ENCODE data around the gene GTPBP2. TPM values are rescaled to one million over a fixed set of nuclear protein-coding genes. Genes with fewer than 3 reads are reported as not detected.

GTPBP2 gene
- total and polyA plus RNA-seq, 2 experiments from 2014 or later, result 15.9 to 80.7 TPM

DNA sequence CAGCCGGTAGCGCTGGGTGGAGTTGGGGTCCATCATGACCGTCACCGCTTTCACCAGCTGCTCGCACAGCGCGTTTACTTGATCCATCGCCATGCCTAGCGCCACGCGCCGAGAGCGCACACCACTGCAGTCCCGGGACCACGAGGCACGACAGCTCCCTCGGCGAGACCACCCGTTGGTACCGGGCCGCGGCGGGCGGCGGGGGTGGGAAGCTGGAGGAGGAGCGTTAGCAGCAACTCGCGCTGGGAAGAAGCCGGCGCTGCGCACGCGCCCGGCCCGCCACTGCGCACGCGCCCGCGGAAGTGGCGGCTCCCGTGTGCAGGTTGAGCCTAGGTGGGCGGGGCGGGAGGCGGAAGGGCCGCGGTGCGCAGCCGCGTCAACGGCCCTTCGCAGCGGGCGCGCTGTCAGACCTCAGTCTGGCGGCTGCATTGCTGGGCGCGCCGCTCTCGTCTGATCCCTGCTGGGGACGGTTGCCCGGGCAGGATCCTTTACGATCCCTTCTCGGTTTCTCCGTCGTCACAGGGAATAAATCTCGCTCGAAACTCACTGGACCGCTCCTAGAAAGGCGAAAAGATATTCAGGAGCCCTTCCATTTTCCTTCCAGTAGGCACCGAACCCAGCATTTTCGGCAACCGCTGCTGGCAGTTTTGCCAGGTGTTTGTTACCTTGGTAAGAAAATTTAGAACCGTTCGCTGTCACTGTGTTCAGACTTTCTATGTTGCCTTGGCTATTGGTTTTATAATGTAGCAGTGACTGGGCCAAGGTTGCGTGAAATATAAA, 53.1 kb downstream of the GTPBP2 start, which contains the start of the genes POLH and XPO5:
Gene POLH (plus strand): TSS at position 414 of the 780 bp plus-strand sequence. CDS start 6,135 bp downstream, outside the sequence.
Gene XPO5 (minus strand): TSS at position 267 of the 780 bp plus-strand sequence. CDS start 174 bp downstream, at position 93.
- DNase-seq, result peak; percentile 98
- Histone ChIP-seq H3K4me1 (ENCODE audit: insufficient read depth) (peaks cover 20% of the 10 kb centered on the region), H2AFZ (peak within 1 kb of the TSS; percentile 90), H4K20me1 (ENCODE audit: insufficient read depth) (no peaks in the 10 kb centered on the region), H3F3A (ENCODE audit: insufficient read depth) (peaks cover 22% of the 10 kb centered on the region), H3K4me2 (ENCODE audit: unreplicated experiment) (peak within 1 kb of the TSS; percentile 98), H3K27ac (peak within 1 kb of the TSS; percentile 71), H3K79me2 (ENCODE audit: insufficient read depth) (peaks cover 82% of the 10 kb centered on the region), H3K27me3 (replicated peaks; ENCODE audit: insufficient read depth) (no peaks in the 10 kb centered on the region), H3K4me3 (peak within 1 kb of the TSS; percentile 98), H3K9me3 (ENCODE audit: low read depth) (no peaks in the 10 kb centered on the region), H3K9ac (peak within 1 kb of the TSS; percentile 89), H3K9me2 (ENCODE audit: insufficient read depth) (no peaks in the 10 kb centered on the region), H3K36me3 (ENCODE audit: low read depth) (peaks cover 19% of the 10 kb centered on the region)
- in situ Hi-C loops (cut with MboI), result no loop called here
- 1 to 2% methylated on average over 49 to 64 of the region's 76 CpGs for WGBS, 2 experiments (ENCODE audit: low coverage in 1 of 2, low lambda C conversion rate in 2 of 2, missing lambda C conversion rate in 2 of 2)
- TF ChIP-seq EZH2phosphoT487 (IDR thresholded peaks at IDR 0.05; ENCODE audit: insufficient read depth, low read depth), result no peak
- TF ChIP-seq EZH2 (IDR thresholded peaks at IDR 0.05; ENCODE audit: insufficient read depth, poor library complexity, severe bottlenecking), result no peak

DNA sequence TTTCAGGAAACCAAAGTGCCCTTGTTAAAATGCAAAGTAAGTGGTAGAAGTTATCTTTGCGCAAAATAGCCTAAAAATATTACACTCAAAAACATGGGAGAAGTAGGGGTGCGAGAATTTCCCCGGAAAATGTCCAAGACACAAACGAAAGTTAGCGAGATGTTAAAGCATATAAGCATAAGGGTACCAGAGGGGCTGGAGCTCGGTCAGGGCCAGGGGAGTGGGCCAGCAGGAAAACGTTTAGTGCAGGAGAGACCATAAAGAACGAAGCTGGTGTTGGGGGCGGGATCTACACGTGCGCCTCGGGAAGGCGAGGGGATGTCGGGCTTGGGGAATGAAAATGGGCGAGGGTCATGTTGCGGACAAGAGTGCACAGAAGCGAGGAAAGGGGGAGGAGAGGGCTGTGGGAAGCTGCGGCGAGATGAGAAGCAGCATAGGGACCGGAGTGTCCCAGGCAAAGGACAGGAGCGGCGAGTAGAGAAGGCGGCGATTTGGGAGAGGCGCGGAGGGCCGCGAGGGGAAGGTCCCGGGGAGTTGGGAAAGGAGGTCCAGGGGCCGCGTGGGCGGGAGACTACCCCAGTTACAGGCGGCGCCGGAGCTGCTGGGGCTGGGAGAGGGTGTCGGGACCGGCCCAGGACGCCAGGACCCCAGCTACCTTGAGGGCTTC, 53.8 kb downstream of the GTPBP2 start:
- no peak for TF ChIP-seq EZH2phosphoT487 (IDR thresholded peaks at IDR 0.05; ENCODE audit: insufficient read depth, low read depth)
- no peak for TF ChIP-seq EZH2 (IDR thresholded peaks at IDR 0.05; ENCODE audit: insufficient read depth, poor library complexity, severe bottlenecking)
- Histone ChIP-seq H3K79me2 (ENCODE audit: insufficient read depth) (peaks cover 82% of the 10 kb centered on the region), H3K4me1 (ENCODE audit: insufficient read depth) (peaks cover 20% of the 10 kb centered on the region), H3K36me3 (ENCODE audit: low read depth) (peaks cover 27% of the 10 kb centered on the region), H3K9ac (peak overlapping the region; percentile 89), H3K27me3 (replicated peaks; ENCODE audit: insufficient read depth) (no peaks in the 10 kb centered on the region), H3K27ac (peak overlapping the region; percentile 26), H2AFZ (peak overlapping the region; percentile 90), H3K9me3 (ENCODE audit: low read depth) (no peaks in the 10 kb centered on the region), H4K20me1 (ENCODE audit: insufficient read depth) (no peaks in the 10 kb centered on the region), H3K9me2 (ENCODE audit: insufficient read depth) (no peaks in the 10 kb centered on the region), H3K4me2 (ENCODE audit: unreplicated experiment) (peak overlapping the region; percentile 98), H3K4me3 (peak overlapping the region; percentile 98), H3F3A (ENCODE audit: insufficient read depth) (peaks cover 22% of the 10 kb centered on the region)
- whole genome bisulfite sequencing, 2 experiments (ENCODE audit: low coverage in 1 of 2, low lambda C conversion rate in 2 of 2, missing lambda C conversion rate in 2 of 2), result 0 to 1% methylated on average over 28 to 38 of the region's 38 CpGs
- DNase-seq, result peak; percentile 70
- in situ Hi-C loops (cut with MboI), result no loop called here

DNA sequence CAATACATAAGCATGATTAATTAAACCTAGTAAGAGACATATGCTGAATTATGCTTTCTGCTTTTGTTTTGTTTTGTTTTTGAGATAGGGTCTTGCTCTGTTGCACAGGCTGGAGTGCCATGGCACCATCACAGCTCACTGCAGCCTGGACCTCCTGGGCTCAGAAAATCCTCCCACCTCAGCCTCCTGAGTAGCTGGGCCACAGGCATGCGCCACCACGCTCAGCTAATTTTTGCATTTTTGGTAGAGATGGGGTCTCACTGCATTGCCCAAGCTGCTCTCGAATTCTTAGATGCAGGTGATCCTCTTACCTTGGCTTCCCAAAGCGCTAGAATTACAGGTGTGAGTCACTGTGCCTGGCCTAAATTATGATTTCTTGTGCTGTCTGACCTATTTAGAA, 57.0 kb downstream of the GTPBP2 start:
- no peak for DNase-seq
- H3K9me2 ChIP-seq (ENCODE audit: insufficient read depth), result no peaks in the 10 kb centered on the region
- H3F3A ChIP-seq (ENCODE audit: insufficient read depth), result 0 out of 2 replicates have a peak, but pooled peaks cover 6% of the 10 kb centered on the region
- no peak overlapping the region for H3K4me2 ChIP-seq (ENCODE audit: unreplicated experiment)
- H3K36me3 ChIP-seq (ENCODE audit: low read depth), result peaks cover 47% of the 10 kb centered on the region
- H3K4me3 ChIP-seq, result no peak overlapping the region
- no peak overlapping the region for H3K27ac ChIP-seq
- WGBS, 2 experiments (ENCODE audit: low coverage in 1 of 2, low lambda C conversion rate in 2 of 2, missing lambda C conversion rate in 2 of 2), result 96 to 98% methylated on average over 4 of the region's 4 CpGs
- H3K4me1 ChIP-seq (ENCODE audit: insufficient read depth), result peaks cover 4% of the 10 kb centered on the region; the same call in 1 of the 2 replicates
- no peaks in the 10 kb centered on the region for H4K20me1 ChIP-seq (ENCODE audit: insufficient read depth)
- no peak overlapping the region for H2AFZ ChIP-seq
- H3K27me3 ChIP-seq (replicated peaks; ENCODE audit: insufficient read depth), result no peaks in the 10 kb centered on the region
- in situ Hi-C loops (cut with MboI), result no loop called here
- no peak for TF ChIP-seq EZH2phosphoT487 (IDR thresholded peaks at IDR 0.05; ENCODE audit: insufficient read depth, low read depth)
- no peak for TF ChIP-seq EZH2 (IDR thresholded peaks at IDR 0.05; ENCODE audit: insufficient read depth, poor library complexity, severe bottlenecking)
- peaks cover 55% of the 10 kb centered on the region for H3K79me2 ChIP-seq (ENCODE audit: insufficient read depth)
- H3K9me3 ChIP-seq (ENCODE audit: low read depth), result no peaks in the 10 kb centered on the region
- no peak overlapping the region for H3K9ac ChIP-seq

DNA sequence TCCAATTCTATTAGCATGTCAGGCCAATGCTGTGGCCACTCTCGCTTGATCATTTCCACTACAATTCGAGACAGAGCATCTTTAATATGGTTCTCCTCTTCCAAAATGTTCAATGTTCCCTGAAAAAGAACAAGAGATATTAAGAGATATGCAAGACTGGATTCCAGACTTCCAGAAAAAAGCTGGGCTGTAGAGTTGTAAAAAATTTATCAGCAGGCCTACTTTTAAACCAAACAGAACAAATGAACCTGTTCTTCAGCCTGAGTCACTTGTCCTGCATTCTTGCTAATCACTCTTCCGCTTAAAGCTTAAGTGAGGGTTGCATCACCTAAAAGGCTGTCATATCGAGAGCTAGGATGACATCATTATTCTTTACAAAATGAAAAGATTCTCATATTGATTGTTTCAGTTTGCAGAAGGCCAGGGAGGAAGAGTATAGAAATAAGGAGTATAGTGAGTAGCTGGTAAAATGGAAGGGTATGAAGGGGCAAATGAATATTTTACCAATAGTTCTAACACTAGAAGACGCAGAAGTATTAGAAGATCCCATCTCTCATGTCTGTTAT, 58.1 kb downstream of the GTPBP2 start:
- no peaks in the 10 kb centered on the region for H3K9me3 ChIP-seq (ENCODE audit: low read depth)
- no peak overlapping the region for H3K9ac ChIP-seq
- no peaks in the 10 kb centered on the region for H4K20me1 ChIP-seq (ENCODE audit: insufficient read depth)
- H3K4me1 ChIP-seq (ENCODE audit: insufficient read depth), result peaks cover 4% of the 10 kb centered on the region; the same call in 1 of the 2 replicates
- TF ChIP-seq EZH2phosphoT487 (IDR thresholded peaks at IDR 0.05; ENCODE audit: insufficient read depth, low read depth), result no peak
- no peak for TF ChIP-seq EZH2 (IDR thresholded peaks at IDR 0.05; ENCODE audit: insufficient read depth, poor library complexity, severe bottlenecking)
- peak; percentile 20 for DNase-seq
- H2AFZ ChIP-seq, result no peak overlapping the region
- H3K9me2 ChIP-seq (ENCODE audit: insufficient read depth), result no peaks in the 10 kb centered on the region
- no peaks in the 10 kb centered on the region for H3K27me3 ChIP-seq (replicated peaks; ENCODE audit: insufficient read depth)
- peaks cover 45% of the 10 kb centered on the region for H3K79me2 ChIP-seq (ENCODE audit: insufficient read depth)
- in situ Hi-C loops (cut with MboI), result no loop called here
- no peak overlapping the region for H3K27ac ChIP-seq
- H3K4me2 ChIP-seq (ENCODE audit: unreplicated experiment), result no peak overlapping the region
- 91 to 95% methylated on average over 5 of the region's 5 CpGs for WGBS, 2 experiments (ENCODE audit: low coverage in 1 of 2, low lambda C conversion rate in 2 of 2, missing lambda C conversion rate in 2 of 2)
- no peak overlapping the region for H3K4me3 ChIP-seq
- H3F3A ChIP-seq (ENCODE audit: insufficient read depth), result no peaks in the 10 kb centered on the region
- H3K36me3 ChIP-seq (ENCODE audit: low read depth), result peaks cover 56% of the 10 kb centered on the region

Other genes with a start within 250 kb of the GTPBP2 start
- gene ABCC10, start 201.7 kb downstream of the GTPBP2 start, total RNA-seq (2014; rRNA removed; shearing (Covaris generic)), result 18.2 and 21.3 TPM in 2 replicates
- gene ABCC10, start 201.7 kb downstream of the GTPBP2 start, polyA plus RNA-seq (2016; fragmentation: Nextera tagmentation; extraction: Ambion mirVana), result 20.0 and 21.0 TPM in 2 replicates
- 0.51 and 0.76 TPM in 2 replicates for gene DLK2, start 173.7 kb downstream of the GTPBP2 start, total RNA-seq (2014; rRNA removed; shearing (Covaris generic))
- 0.66 and 1.4 TPM in 2 replicates for gene DLK2, start 173.7 kb downstream of the GTPBP2 start, polyA plus RNA-seq (2016; fragmentation: Nextera tagmentation; extraction: Ambion mirVana)
- gene TJAP1, start 151.7 kb downstream of the GTPBP2 start, total RNA-seq (2014; rRNA removed; shearing (Covaris generic)), result 17.7 and 32.9 TPM in 2 replicates
- 12.7 and 16.0 TPM in 2 replicates for gene TJAP1, start 151.7 kb downstream of the GTPBP2 start, polyA plus RNA-seq (2016; fragmentation: Nextera tagmentation; extraction: Ambion mirVana)
- gene LRRC73, start 118.9 kb downstream of the GTPBP2 start, total RNA-seq (2014; rRNA removed; shearing (Covaris generic)), result 0.89 and 1.6 TPM in 2 replicates
- 0.41 and 1.0 TPM in 2 replicates for gene LRRC73, start 118.9 kb downstream of the GTPBP2 start, polyA plus RNA-seq (2016; fragmentation: Nextera tagmentation; extraction: Ambion mirVana)
- 252 and 263 TPM in 2 replicates for gene YIPF3, start 112.3 kb downstream of the GTPBP2 start, total RNA-seq (2014; rRNA removed; shearing (Covaris generic))
- 190 and 196 TPM in 2 replicates for gene YIPF3, start 112.3 kb downstream of the GTPBP2 start, polyA plus RNA-seq (2016; fragmentation: Nextera tagmentation; extraction: Ambion mirVana)
- 24.9 and 38.7 TPM in 2 replicates for gene POLR1C, start 112.2 kb downstream of the GTPBP2 start, total RNA-seq (2014; rRNA removed; shearing (Covaris generic))
- gene POLR1C, start 112.2 kb downstream of the GTPBP2 start, polyA plus RNA-seq (2016; fragmentation: Nextera tagmentation; extraction: Ambion mirVana), result 38.1 and 39.5 TPM in 2 replicates
- 27.6 and 29.5 TPM in 2 replicates for gene XPO5, start 53.2 kb downstream of the GTPBP2 start, total RNA-seq (2014; rRNA removed; shearing (Covaris generic))
- gene XPO5, start 53.2 kb downstream of the GTPBP2 start, polyA plus RNA-seq (2016; fragmentation: Nextera tagmentation; extraction: Ambion mirVana), result 17.9 and 18.8 TPM in 2 replicates
- gene POLH, start 53.1 kb downstream of the GTPBP2 start, total RNA-seq (2014; rRNA removed; shearing (Covaris generic)), result 27.6 and 28.6 TPM in 2 replicates
- gene POLH, start 53.1 kb downstream of the GTPBP2 start, polyA plus RNA-seq (2016; fragmentation: Nextera tagmentation; extraction: Ambion mirVana), result 23.0 and 25.3 TPM in 2 replicates
- 33.1 and 33.9 TPM in 2 replicates for gene MAD2L1BP, start 6.6 kb upstream of the GTPBP2 start, total RNA-seq (2014; rRNA removed; shearing (Covaris generic))
- 32.9 and 34.2 TPM in 2 replicates for gene MAD2L1BP, start 6.6 kb upstream of the GTPBP2 start, polyA plus RNA-seq (2016; fragmentation: Nextera tagmentation; extraction: Ambion mirVana)
- gene RSPH9, start 15.8 kb upstream of the GTPBP2 start, total RNA-seq (2014; rRNA removed; shearing (Covaris generic)), result 0.11 TPM in 1 of 2 replicates, not detected in the other
- gene RSPH9, start 15.8 kb upstream of the GTPBP2 start, polyA plus RNA-seq (2016; fragmentation: Nextera tagmentation; extraction: Ambion mirVana), result 1.2 and 1.3 TPM in 2 replicates
- 21.0 and 33.7 TPM in 2 replicates for gene MRPS18A, start 58.5 kb upstream of the GTPBP2 start, total RNA-seq (2014; rRNA removed; shearing (Covaris generic))
- 39.2 and 43.4 TPM in 2 replicates for gene MRPS18A, start 58.5 kb upstream of the GTPBP2 start, polyA plus RNA-seq (2016; fragmentation: Nextera tagmentation; extraction: Ambion mirVana)
- gene VEGFA, start 140.9 kb upstream of the GTPBP2 start, total RNA-seq (2014; rRNA removed; shearing (Covaris generic)), result 197 and 241 TPM in 2 replicates
- 9.3 and 10.7 TPM in 2 replicates for gene VEGFA, start 140.9 kb upstream of the GTPBP2 start, polyA plus RNA-seq (2016; fragmentation: Nextera tagmentation; extraction: Ambion mirVana)

Measured in GM23248 (cell line).